ENCODE data around the gene FBN1. TPM values are rescaled to one million over a fixed set of nuclear protein-coding genes. Genes with fewer than 3 reads are reported as not detected.

FBN1 gene
- total and polyA plus RNA-seq, 2 donors (not counting 3 experiments of a cell fraction or from before 2014, with no cell fraction given): 107 to 111 TPM

DNA sequence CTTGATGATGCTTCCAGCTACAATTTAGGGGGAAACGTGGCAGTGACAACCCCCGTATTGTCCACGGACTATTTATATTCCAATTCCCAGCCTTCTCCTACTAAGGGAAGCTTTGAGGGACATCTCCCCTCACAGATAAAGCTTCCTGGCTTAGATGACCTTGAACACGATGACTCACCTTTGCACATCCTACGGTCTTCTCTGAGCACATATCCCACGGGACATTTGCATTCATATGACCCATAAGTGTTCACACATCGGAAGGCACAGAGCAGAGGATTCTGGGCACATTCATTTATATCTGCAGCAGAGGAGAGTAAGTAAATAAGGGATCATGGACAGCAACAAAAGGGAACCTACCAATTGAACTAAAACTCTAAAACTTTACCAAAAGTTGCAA, 212.8 kb downstream of the FBN1 start:
- no peaks in the 10 kb centered on the region for H4K20me1 ChIP-seq (replicated peaks; ENCODE audit: control insufficient read depth, extremely low read depth, insufficient read depth, low read length)
- H2AFZ ChIP-seq (ENCODE audit: low read depth, low read length): no peak overlapping the region
- dilution Hi-C loops (cut with MboI; ENCODE audit: extremely low pct_ligation_motif_present, low sequenced_read_pairs): no loop called here
- H3K4me1 ChIP-seq (ENCODE audit: control insufficient read depth, extremely low read depth, insufficient read depth, low read length): no peaks in the 10 kb centered on the region
- FAIRE-seq: no peak
- H3K79me2 ChIP-seq (ENCODE audit: control insufficient read depth, insufficient read depth, low read length): no peaks in the 10 kb centered on the region
- H3K27ac ChIP-seq (ENCODE audit: insufficient read depth, low read depth, low read length): no peak overlapping the region
- BruUV-seq (replicated peaks): no TSS peak
- H3K9me1 ChIP-seq (replicated peaks; ENCODE audit: control insufficient read depth, extremely low read depth, insufficient read depth, low read length): no peaks in the 10 kb centered on the region
- H3K27me3 ChIP-seq (ENCODE audit: control insufficient read depth in 2 of 2, insufficient read depth in 2 of 2, low read length in 2 of 2): no peaks in the 10 kb centered on the region
- H3K9ac ChIP-seq (replicated peaks; ENCODE audit: extremely low read depth, insufficient read depth, low read length): no peak overlapping the region
- H3K36me3 ChIP-seq (ENCODE audit: control insufficient read depth in 2 of 2, extremely low read depth in 1 of 2, insufficient read depth in 2 of 2, low read length in 2 of 2): peaks cover 8 to 18% of the 10 kb centered on the region in 2 experiments
- H3K9me3 ChIP-seq (replicated peaks; ENCODE audit: control insufficient read depth, insufficient read depth, low read length): no peaks in the 10 kb centered on the region
- CTCF ChIA-PET: interaction anchor here (1.0 kb wide), 1 partner anchor 74 kb away, joined by 4 read pairs; no protein-coding TSS in a partner anchor
- intact Hi-C loops (cut with micrococcal nuclease): no loop called here
- H3K4me2 ChIP-seq (ENCODE audit: insufficient read depth, low read length): no peak overlapping the region
- H3K4me3 ChIP-seq (replicated peaks in 1 of 3; ENCODE audit: insufficient read depth in 1 of 3, low read depth in 1 of 3, low read length in 3 of 3): no peak overlapping the region
- POLR2A ChIA-PET: no interaction called here
- DNase-seq (ENCODE audit: low read depth, low spot score): no peak
- TF ChIP-seq MYC (IDR thresholded peaks at IDR 0.05; ENCODE audit: low read depth, low read length) (no peak), JUN (IDR thresholded peaks at IDR 0.05; ENCODE audit: borderline replicate concordance, insufficient read depth, insufficient read length, low read depth) (peak; percentile 22)

DNA sequence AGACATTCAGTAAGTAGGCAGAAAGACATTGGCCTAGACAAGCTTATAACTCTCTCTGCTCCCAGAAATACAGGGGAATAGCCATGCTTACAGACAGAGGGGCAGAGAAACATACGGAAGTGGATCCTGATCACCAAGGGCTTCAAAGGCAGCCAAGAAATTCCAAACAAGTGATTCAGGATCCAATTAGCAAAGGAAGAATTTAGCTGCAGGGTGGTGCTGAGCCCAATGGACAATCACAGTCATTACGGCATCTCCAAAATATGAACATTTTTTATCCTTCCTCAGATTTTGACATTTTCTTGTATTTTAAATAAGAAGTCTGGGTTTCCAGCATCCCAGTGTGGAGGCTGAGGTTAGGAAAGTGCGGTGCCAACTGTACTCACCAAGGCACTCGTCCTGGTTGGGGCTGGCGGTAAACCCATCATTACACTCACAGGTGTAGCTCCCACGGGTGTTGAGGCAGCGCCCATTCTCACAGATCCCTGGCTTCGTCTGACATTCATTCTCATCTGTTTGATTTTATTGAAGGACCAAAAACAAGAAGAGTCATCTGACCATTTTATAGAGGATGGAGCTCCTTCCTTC, 217.5 kb downstream of the FBN1 start:
- Histone ChIP-seq H3K4me2 (ENCODE audit: insufficient read depth, low read length) (no peak overlapping the region), H3K9ac (replicated peaks; ENCODE audit: extremely low read depth, insufficient read depth, low read length) (no peak overlapping the region), H3K27ac (ENCODE audit: insufficient read depth, low read depth, low read length) (no peak overlapping the region), H3K9me3 (replicated peaks; ENCODE audit: control insufficient read depth, insufficient read depth, low read length) (no peaks in the 10 kb centered on the region), H3K4me1 (ENCODE audit: control insufficient read depth, extremely low read depth, insufficient read depth, low read length) (peaks cover 10% of the 10 kb centered on the region), H3K4me3 (replicated peaks in 1 of 3; ENCODE audit: insufficient read depth in 1 of 3, low read depth in 1 of 3, low read length in 3 of 3) (no peak overlapping the region), H2AFZ (ENCODE audit: low read depth, low read length) (no peak overlapping the region), H3K9me1 (replicated peaks; ENCODE audit: control insufficient read depth, extremely low read depth, insufficient read depth, low read length) (no peaks in the 10 kb centered on the region), H3K79me2 (ENCODE audit: control insufficient read depth, insufficient read depth, low read length) (no peaks in the 10 kb centered on the region), H3K27me3 (ENCODE audit: control insufficient read depth in 2 of 2, insufficient read depth in 2 of 2, low read length in 2 of 2) (no peaks in the 10 kb centered on the region), H4K20me1 (replicated peaks; ENCODE audit: control insufficient read depth, extremely low read depth, insufficient read depth, low read length) (no peaks in the 10 kb centered on the region), H3K36me3 (ENCODE audit: control insufficient read depth in 2 of 2, extremely low read depth in 1 of 2, insufficient read depth in 2 of 2, low read length in 2 of 2) (peaks cover 8 to 15% of the 10 kb centered on the region in 2 experiments)
- no peak for DNase-seq (ENCODE audit: low read depth, low spot score)
- ChIA-PET CTCF (interaction anchor here (2.0 kb wide), 1 partner anchor 70 kb away, joined by 4 read pairs; no protein-coding TSS in a partner anchor), POLR2A (no interaction called here)
- no TSS peak for BruUV-seq (replicated peaks)
- intact Hi-C loops (cut with micrococcal nuclease): no loop called here
- dilution Hi-C loops (cut with MboI; ENCODE audit: extremely low pct_ligation_motif_present, low sequenced_read_pairs): no loop called here
- TF ChIP-seq, protein P1, sequence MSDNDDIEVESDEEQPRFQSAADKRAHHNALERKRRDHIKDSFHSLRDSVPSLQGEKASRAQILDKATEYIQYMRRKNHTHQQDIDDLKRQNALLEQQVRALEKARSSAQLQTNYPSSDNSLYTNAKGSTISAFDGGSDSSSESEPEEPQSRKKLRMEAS (IDR thresholded peaks at IDR 0.05; ENCODE audit: insufficient read depth, insufficient read length): no peak
- TF ChIP-seq POLR2AphosphoS5 (IDR thresholded peaks at IDR 0.05; ENCODE audit: insufficient read depth, low read depth, low read length) (no peak), MYC (IDR thresholded peaks at IDR 0.05; ENCODE audit: low read depth, low read length) (no peak), FOS (IDR thresholded peaks at IDR 0.05; ENCODE audit: borderline replicate concordance, insufficient read depth, low read length) (no peak), POLR2A (IDR thresholded peaks at IDR 0.05; ENCODE audit: low read depth, low read length) (no peak), GATA2 (IDR thresholded peaks at IDR 0.05; ENCODE audit: insufficient read depth, insufficient read length, low read depth, low read length) (no peak), EZH2 (IDR thresholded peaks at IDR 0.05; ENCODE audit: borderline replicate concordance, low read depth, low read length, severe bottlenecking) (no peak), JUN (IDR thresholded peaks at IDR 0.05; ENCODE audit: borderline replicate concordance, insufficient read depth, insufficient read length, low read depth) (no peak)
- TF ChIP-seq, protein P2, sequence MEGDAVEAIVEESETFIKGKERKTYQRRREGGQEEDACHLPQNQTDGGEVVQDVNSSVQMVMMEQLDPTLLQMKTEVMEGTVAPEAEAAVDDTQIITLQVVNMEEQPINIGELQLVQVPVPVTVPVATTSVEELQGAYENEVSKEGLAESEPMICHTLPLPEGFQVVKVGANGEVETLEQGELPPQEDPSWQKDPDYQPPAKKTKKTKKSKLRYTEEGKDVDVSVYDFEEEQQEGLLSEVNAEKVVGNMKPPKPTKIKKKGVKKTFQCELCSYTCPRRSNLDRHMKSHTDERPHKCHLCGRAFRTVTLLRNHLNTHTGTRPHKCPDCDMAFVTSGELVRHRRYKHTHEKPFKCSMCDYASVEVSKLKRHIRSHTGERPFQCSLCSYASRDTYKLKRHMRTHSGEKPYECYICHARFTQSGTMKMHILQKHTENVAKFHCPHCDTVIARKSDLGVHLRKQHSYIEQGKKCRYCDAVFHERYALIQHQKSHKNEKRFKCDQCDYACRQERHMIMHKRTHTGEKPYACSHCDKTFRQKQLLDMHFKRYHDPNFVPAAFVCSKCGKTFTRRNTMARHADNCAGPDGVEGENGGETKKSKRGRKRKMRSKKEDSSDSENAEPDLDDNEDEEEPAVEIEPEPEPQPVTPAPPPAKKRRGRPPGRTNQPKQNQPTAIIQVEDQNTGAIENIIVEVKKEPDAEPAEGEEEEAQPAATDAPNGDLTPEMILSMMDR (IDR thresholded peaks at IDR 0.05; ENCODE audit: extremely low read depth in 1 of 2, insufficient read depth in 1 of 2, low read depth in 1 of 2, low read length in 2 of 2): no peak
- no peak for FAIRE-seq

Measured in endothelial cell of umbilical vein (primary cell).